Activated naive CD4-positive, alpha-beta T cell treated with anti-CD3 and anti-CD28 coated beads, Interleukin-2, amount 10 ng/mL, durations not matched to agents 7 days and 5 days (primary cell): ENCODE results near the gene MEGF6.

ENCODE experiments used
- CTCF ChIA-PET: fragments of 350-600 bp; sonication (Branson Sonifier 250); formaldehyde crosslinking; loops from one replicate; lab custom pipeline; 2021; ENCODE audit warnings: antibody characterized with exemption; lab: Charles Lee
- DNase-seq: peaks from one replicate; pipeline ENCODE4 v3.0.0-alpha.2; 2020
- H3K27ac Mint-ChIP-seq: one replicate; pipeline ENCODE4 v1.8.0; 2021; ENCODE audit warnings: mild to moderate bottlenecking, moderate library complexity, mixed read lengths
- H3K27me3 Mint-ChIP-seq: one replicate; pipeline ENCODE4 v1.8.0; 2021; ENCODE audit warnings: mild to moderate bottlenecking, mixed read lengths
- H3K36me3 Mint-ChIP-seq: one replicate; pipeline ENCODE4 v1.8.0; 2021; ENCODE audit warnings: mixed read lengths
- H3K4me1 Mint-ChIP-seq: one replicate; pipeline ENCODE4 v1.8.0; 2021; ENCODE audit warnings: mixed read lengths
- H3K4me3 Mint-ChIP-seq: one replicate; pipeline ENCODE4 v1.8.0; 2021; ENCODE audit warnings: mild to moderate bottlenecking, moderate library complexity, mixed read lengths
- H3K9me3 Mint-ChIP-seq: one replicate; pipeline ENCODE4 v1.8.0; 2021; ENCODE audit warnings: mixed read lengths

MEGF6 gene

GRCh38 chr1:3442331-3442730 lies 169.0 kb downstream of the MEGF6 start:
- no peak for DNase-seq
- CTCF ChIA-PET, result interaction anchor here (1.4 kb wide), 1 partner anchor 11 kb away, joined by 3 read pairs; no protein-coding TSS in a partner anchor
- Mint-ChIP-seq H3K27me3 (peaks cover 4% of the 10 kb centered on the region), H3K27ac (no peak overlapping the region), H3K4me3 (no peak overlapping the region), H3K4me1 (no peaks in the 10 kb centered on the region), H3K36me3 (no peaks in the 10 kb centered on the region), H3K9me3 (no peaks in the 10 kb centered on the region)

- no peaks in the 10 kb centered on the region for H3K9me3 Mint-ChIP-seq
- CTCF ChIA-PET, result no interaction called here
- DNase-seq, result no peak
- H3K36me3 Mint-ChIP-seq, result no peaks in the 10 kb centered on the region
- H3K27me3 Mint-ChIP-seq, result peaks cover 4% of the 10 kb centered on the region
- H3K4me3 Mint-ChIP-seq, result no peak overlapping the region
- H3K27ac Mint-ChIP-seq, result no peak overlapping the region
- H3K4me1 Mint-ChIP-seq, result no peaks in the 10 kb centered on the region
Measured at GRCh38 chr1:3441880-3442279, 169.4 kb downstream of the MEGF6 start.

GRCh38 chr1:3441410-3441847 lies 169.9 kb downstream of the MEGF6 start:
- Mint-ChIP-seq H3K4me3 (no peak overlapping the region), H3K9me3 (no peaks in the 10 kb centered on the region), H3K36me3 (no peaks in the 10 kb centered on the region), H3K27ac (no peak overlapping the region), H3K4me1 (no peaks in the 10 kb centered on the region), H3K27me3 (peaks cover 4% of the 10 kb centered on the region)
- DNase-seq, result no peak
- CTCF ChIA-PET, result no interaction called here

GRCh38 chr1:3440711-3441409 lies 170.4 kb downstream of the MEGF6 start:
- DNase-seq, result no peak
- Mint-ChIP-seq H3K36me3 (no peaks in the 10 kb centered on the region), H3K9me3 (no peaks in the 10 kb centered on the region), H3K4me1 (no peaks in the 10 kb centered on the region), H3K4me3 (no peak overlapping the region), H3K27me3 (peaks cover 4% of the 10 kb centered on the region), H3K27ac (no peak overlapping the region)
- CTCF ChIA-PET, result no interaction called here

- H3K4me1 Mint-ChIP-seq, result no peaks in the 10 kb centered on the region
- H3K36me3 Mint-ChIP-seq, result no peaks in the 10 kb centered on the region
- no peak for DNase-seq
- H3K9me3 Mint-ChIP-seq, result no peaks in the 10 kb centered on the region
- H3K4me3 Mint-ChIP-seq, result no peak overlapping the region
- H3K27ac Mint-ChIP-seq, result no peak overlapping the region
- H3K27me3 Mint-ChIP-seq, result peaks cover 4% of the 10 kb centered on the region
- CTCF ChIA-PET, result no interaction called here
Measured at GRCh38 chr1:3440300-3440681, 171.0 kb downstream of the MEGF6 start.
